Breast epithelium (tissue), 3 donors: ENCODE measurements around the gene GABRB2.

ENCODE experiments used
- CTCF ChIP-seq, 3 donors: fragments of 450-650 bp; IDR thresholded peaks; one replicate each; pipeline ENCODE4 v1.5.1; 2016 to 2017; ENCODE audit warnings: antibody characterized with exemption in 3 of 3, mild to moderate bottlenecking in 3 of 3, moderate library complexity in 3 of 3
- POLR2AphosphoS5 ChIP-seq, 3 donors: sonication (generic); formaldehyde crosslinking; IDR thresholded peaks; one replicate each; pipeline ENCODE4 v1.6.1; 2017; ENCODE audit warnings: antibody characterized with exemption in 3 of 3

DNA sequence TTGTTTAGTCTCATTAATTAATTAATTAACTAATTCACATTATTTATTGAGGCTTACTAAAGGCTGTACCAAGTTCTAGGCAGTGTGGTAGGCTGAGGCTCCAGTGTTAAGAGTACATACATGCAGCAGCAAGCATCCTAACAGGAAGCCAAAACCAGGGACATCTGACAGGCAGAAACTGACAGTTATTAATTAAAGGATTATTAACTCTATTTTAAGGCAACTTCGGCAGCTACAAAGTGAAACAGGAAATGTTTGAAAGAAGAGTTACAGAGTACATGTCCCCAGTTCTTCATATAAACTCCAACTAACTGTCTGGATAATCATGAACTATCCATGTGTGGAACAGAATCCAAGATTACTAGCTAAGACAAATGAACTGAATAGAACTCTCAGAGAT lies 39.3 kb upstream of the GABRB2 start:
- no peak for TF ChIP-seq CTCF (IDR thresholded peaks at IDR 0.05)
- TF ChIP-seq POLR2AphosphoS5 (IDR thresholded peaks at IDR 0.05): no peak
